Kidney tubule cell (primary cell): Measurements from ENCODE around the gene DDHD1.
"Not testable (repeated sequence)": the region's sequence is repeated elsewhere in the genome, so short reads cannot be mapped to it uniquely, and the experiment has no call there.

Source experiments
- DNase-seq: peaks from one replicate; pipeline ENCODE4 v3.0.0-alpha.2; 2018; ENCODE audit warnings: low spot score

The DDHD1 gene

DNA sequence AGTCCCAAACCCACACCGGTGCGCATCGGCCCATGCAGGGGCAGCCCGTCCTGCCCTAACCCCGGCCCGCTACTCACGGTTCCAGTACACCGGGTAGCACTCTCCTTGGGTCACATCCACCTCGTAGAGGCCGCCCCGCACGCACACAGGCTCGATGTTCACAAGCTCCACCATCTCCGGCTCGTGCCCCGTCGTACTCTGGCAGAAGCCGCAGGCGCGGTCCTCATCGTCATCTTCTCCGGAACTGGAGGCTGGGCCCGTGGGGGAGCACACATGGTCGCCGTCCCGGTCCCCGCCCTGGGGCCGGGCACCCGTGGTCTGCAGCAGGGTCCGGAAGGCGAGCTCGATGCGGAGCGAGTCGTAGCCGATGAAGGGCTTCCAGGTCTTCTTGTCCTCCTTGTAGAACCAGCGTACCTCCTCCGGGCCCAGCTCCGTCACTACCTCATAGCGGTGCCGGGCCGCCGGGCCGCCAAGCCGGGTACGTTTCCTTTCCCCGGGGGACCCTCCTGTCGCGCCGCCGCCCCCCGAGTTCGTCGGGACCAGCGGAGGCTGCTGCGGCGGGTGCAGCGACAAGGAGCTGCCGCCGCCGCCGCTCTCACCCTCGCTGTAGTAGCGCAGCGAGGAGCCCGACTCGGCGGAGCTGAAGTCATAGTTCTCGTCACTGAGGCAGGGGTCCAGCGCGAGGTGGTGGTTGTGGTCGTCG is 788 bp downstream of the DDHD1 start:
- DNase-seq = peak; percentile 44

DNA sequence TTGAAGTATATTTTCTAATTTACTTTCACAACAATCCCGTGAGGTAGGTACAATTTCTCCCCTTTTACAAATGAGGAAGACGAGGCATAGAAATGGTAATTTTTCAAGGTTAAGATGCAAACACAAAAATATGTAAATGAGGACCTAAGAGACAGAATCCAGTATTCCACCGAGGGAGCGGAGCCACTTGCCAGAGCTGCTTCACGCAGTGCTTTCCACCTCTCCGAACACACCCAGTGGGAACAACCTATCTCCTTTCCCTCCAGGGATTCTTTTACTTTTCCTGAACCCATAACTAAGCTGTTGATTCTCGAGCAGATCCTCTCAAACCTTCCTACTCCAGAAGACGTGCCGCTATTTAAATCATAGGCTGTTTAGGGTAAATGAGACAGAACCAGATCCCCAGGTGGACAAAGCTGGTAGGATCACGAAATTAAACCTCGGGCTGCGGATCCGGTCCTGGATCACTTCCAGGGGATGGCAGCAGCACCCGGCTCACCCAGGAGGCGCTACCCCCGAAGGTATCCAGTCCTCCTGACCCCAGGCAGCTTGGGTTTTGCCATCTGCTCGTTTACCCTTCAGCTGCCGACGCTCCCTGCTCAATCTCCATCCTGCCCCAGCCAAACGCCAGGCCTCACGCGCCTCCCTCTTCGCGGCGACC is 1.5 kb downstream of the DDHD1 start:
- peak; percentile 65 for DNase-seq

DNA sequence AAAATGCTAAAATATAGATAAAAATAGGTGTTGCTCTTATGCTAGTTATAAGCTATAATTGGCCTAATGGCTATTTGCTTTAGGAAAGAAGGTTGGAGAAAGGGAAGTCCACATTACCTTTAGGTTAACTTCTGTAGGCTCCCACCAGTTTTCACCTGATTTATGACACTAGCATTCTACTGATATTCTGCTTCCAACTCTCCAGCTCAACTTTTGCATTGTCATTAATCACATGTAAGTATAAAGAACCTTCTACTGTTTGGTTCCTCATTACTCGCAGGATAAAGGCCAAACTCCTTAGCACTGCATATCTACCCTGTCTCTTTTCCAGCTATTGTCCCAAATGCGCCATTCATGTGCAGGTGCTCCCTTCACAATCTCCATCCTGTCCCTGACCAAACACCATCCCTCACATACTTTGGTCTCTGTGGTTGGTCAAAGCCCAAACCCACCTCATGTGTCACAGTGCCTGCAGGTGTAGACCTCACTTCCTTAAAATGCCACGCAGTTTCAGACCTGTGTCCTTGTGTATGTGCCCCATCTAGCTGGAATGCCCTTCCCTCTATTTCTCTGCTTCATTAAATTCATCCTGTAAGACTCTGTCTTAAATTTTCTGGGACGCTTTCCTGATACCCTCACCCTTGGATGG is 3.3 kb downstream of the DDHD1 start:
- peak; percentile 4 for DNase-seq

DNA sequence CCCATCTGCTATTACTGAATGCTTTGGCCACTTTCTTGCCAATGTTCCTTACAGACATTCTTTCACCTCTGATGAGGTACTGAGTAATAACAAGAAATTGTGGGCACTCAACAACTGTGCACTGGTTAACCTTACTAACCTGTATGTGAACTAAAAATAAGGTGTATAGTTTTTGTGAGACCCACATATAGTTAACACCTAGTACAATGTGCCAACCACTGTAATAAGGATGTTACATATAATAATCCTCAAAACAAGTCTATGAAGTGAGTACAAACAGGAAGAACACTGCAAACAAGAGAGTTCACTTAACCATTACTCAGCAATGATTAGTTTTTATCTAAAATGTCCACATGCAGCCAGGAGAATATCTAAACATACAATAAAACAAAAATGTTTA is 4.5 kb downstream of the DDHD1 start:
- peak; percentile 10 for DNase-seq

DNA sequence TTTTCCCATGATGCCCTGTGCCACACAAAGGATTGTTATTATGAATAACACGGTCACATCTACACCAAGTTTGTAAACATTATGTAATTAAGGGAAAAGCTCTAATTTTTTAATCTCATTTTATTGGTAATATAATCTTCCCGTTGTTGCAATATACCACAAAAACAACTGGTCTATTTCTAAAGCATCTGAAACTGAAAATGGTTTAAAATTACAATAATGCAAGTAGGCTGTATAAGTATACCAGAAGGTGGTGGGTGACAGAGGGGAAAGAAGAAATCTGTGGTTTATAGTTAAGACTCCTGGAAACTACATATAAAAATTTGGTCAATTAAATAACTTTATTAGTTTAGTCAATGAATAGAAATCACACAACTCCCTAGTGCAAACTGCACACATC is 5.2 kb downstream of the DDHD1 start:
- DNase-seq = no peak

DNA sequence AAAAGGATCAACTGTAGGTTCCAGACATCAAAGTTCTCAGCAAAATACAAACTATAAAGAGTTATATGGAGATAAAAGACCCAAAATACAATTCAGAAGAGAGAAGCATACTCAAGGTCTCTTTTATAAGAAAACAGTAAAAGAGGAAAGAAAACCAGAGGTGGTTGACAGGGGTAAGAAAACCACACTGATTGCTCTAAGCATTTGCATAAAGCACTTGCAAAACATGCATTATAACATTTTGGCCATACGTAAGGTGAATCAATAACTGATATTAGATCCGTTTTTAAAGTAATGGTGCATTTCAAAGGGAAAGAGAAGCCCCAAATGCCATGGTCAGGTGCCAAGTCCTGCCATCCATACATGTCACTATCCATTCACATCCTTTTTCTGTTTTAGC is 5.9 kb downstream of the DDHD1 start:
- DNase-seq = no peak

DNA sequence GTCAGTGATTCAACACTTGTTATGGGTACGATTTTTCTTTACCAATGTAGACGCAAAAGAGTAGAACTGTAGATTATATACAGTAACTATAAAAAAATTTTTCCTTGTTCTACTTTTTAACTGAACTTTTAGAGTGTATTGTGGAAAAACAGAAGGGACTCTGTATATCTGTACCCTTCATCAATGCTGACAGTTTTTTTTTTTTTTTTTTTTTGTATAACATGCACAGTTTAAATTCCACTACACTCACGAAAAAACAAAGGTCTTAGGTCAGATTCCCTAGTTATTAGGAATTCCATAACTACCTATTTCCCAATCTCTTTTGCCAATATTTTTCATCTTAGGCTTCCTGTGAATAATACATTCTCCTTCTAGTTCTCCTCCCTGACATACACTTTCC is 6.4 kb downstream of the DDHD1 start:
- DNase-seq = no peak

DNA sequence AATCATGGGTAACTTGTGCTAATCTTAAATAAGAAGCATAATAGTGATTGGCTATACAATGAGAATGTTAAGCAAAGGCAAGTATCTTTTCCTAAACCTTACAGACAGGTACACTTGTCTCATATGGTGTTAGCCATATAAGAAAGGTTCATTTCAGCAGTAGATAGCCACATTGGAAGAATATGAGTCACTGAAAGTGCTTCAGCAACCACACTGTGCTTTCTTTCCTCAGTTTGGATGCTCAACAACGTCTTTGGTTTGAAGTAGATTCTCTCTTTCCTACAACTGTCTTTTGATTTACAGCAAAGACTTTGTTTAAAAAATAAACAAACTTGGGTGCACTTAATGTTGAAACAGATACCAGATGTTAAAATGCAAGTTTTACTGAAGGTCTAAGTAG is 8.9 kb downstream of the DDHD1 start:
- DNase-seq = no peak

DNA sequence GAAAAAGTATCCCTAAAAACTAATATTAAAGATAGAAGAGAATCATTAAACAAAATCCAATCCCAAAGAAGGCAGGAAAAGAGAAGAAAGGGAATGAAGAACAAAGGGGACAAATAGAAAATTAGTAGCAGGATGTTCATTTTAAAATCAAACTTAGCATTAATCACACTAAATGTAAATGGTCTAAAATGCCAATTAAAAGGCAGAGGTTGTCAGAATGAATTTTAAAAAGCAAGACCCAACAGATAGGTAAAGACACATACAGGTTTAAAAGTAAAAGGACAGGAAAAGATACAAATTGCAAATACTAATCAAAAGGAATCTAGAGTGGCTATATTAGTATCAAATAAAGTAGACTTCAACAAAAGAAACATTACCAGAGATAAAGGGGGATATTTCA is 12.5 kb downstream of the DDHD1 start:
- DNase-seq = no peak

DNA sequence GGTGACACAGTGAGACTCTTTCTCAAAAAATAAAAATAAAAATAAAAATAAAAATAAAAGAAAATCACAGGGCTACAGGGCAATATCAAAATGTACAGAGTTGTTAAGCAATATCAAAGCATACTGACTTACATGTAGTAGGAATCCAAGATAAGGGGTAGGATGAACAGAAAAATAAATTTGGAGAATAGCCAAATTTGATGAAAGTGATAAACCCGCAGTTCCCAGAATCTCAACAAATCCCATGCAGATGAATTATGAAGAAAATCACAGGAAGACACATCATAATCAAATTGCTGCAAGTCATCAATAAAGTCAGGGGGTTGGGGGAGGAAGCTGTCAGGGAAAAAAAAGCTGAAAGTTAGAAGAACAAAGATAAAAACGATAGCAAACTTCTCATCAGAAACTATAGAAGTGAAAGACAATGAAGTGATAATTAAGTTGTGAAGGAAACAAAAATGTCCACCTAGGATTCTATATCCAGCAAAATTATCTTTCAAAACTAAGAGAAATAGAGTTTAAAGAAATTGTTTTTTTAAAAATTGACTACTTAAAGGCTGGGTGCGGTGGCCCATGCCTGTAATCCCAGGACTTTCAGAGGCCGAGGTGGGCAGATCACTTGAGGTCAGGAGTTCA is 15.4 kb downstream of the DDHD1 start:
- no peak for DNase-seq

DNA sequence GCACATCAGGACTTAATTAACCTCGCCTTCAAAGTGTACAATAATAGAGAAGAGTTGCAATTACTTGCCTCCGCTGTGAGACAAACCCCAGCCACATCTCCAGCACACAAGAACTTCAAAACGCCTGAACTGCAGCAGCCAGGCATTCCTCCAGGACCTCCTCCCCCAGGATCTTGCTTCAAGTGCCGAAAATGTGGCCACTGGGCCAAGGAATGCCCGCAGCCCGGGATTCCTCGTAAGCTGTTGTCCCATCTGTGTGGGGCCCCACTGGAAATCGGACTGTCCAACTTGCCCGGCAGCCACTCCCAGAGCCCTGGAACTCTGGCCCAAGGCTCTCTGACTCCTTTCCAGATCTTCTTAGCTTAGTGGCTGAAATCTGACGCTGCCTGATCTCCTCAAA is 22.6 kb downstream of the DDHD1 start:
- DNase-seq = not testable (repeated sequence)

DNA sequence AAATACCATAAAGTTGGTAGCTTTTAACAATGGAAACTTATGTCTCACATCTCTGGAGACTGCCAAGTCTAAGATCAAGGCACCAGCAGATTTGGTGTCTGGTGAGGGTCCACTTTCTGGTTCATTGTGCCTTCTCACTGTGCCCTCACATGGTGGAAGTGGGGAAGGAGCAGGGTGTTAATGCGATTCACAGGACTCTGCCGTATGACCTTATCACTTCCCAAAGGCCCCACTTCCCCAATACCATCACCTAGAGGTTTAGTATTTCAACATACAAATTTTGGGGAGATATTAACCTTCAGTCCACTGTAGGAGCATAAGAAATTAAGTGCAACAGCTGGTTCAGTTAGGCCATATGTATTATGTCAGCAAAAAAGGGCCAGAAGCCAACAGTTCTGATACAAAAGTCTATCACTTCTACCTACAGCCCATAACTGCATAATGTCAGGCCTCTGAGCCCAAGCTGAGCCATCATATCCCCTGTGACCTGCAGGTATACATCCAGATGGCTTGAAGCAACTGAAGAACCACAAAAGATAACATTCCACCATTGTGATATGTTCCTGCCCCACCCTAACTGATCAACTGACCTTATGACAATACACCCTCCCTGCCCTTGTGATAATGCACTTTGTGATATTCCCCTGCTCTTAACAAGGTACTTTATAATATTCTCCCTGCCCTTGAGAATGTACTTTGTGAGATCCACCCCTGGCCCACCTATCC is 24.7 kb downstream of the DDHD1 start:
- no peak for DNase-seq

DNA sequence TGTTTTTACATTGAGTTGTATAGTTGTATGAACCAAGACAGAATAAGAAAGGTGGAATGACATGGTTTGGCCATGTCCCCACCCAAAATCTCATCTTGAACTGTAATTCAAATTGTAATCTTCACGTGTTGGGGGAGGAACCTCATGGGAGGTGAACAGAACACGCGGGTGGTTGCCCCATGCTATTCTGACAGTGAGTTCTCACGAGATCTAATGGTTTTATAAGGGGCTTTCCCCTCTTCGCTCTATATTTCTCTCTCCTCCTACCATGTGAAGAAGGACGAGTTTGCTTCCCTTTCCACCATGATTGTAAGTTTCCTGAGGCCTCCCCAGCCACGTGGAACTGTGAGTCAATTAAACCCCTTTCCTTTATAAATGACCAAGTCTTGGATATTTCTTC is 25.3 kb downstream of the DDHD1 start:
- no peak for DNase-seq

DNA sequence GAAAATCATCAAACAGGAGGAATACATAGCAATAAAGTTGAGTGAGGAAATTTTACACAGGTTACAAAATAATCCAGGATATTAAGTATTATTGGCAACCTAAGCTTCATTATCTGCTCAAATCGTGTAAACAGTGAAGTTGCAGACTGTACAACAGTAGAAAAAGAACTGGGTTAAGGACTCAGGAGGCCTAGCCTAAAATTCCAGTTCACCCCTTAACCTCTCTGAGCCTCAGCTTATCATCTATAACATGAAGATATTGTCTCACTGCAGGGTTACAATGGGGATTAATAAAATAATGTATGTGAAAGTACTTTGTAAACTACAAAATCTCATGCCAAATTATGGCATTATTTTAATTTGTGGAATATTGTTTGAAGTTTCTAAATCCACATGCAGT is 26.0 kb downstream of the DDHD1 start:
- DNase-seq = no peak

DNA sequence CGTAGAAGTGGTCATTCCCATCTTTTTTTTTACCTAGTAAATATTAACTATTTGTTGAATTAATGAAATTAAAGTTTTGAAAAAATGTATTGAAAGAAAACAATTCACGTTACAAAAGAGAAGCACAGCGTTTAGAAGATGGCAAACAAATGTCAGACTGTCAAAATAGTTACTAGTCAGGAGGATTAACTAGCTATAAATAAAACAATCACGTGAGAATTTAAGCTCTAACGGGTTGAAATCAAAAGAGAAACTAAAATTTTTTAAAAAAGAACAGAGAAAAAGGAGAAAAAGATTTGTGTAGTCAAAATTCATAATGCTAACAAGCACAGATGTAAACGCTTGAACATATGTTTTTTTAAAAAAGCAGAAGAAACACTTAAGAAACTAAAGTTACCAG is 26.4 kb downstream of the DDHD1 start:
- DNase-seq = no peak

DNA sequence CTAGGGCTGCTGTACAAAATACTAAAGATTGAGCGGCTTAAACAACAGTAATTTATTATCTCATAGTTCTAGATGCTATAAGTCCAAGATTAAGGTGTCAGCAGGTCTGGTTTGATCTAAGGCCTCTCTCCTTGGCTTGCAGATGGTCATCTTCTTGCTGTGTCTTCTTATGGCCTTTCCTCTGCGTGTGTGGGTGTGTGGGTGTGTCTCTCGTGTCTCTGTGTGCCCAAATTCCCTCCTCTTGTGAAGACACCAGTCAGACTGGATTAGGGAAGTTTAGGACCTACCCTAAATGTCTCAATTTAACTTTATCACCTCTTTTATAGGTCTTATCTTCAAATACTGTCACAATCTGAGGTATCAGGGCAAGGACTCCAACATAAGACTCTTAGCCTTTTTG is 28.3 kb downstream of the DDHD1 start:
- DNase-seq = no peak

DNA sequence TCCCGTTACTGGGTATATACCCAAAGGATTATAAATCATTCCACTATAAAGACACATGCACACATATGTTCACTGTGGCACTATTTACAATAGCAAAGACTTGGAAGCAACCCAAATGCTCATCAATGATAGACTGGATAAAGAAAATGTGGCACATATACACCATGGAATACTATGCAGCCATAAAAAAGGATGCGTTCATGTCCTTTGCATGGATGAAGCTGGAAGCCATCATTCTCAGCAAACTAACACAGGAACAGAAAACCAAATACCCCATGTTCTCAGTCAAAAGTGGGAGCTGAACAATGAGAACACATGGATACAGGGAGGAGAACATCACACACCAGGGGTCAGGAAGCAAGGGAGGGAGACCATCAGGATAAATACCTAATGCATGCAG is 31.7 kb downstream of the DDHD1 start:
- DNase-seq = not testable (repeated sequence)

DNA sequence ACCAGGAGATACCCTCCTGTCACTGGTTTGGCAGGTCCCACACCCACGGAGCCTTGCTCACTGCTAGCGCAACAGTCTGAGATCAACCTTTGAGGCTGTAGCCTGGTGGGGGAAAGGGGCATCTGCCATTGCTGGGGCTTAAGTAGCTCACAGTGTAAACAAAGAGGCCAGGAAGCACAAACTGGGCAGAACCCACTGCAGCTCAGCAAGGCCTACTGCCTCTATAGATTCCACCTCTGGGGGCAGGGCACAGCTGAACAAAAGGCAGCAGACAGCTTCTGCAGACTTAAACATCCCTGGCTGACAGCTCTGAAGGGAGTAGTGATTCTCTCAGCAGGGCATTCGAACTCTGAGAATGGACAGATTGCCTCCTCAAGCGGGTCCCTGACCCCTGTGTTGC is 35.6 kb downstream of the DDHD1 start:
- DNase-seq = not testable (repeated sequence)

DNA sequence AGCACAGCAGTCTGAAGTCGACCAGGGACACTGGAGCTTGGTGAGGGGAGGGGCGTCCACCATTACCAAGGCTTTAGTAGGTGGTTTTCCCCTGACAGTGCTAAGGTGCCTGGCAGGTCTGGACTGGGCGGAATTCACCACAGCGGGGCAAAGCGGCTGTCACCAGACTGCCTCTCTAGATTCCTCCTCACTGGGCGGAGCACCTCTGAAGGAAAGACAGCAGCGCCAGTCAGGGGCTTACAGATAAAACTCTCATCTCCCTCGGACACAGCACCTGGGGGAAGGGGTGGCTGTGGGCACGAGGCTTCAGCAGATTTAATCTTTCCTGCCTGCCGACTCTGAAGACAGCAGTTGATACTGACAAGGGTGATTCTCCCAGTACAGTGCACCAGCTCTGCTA is 39.1 kb downstream of the DDHD1 start:
- DNase-seq = no peak

DNA sequence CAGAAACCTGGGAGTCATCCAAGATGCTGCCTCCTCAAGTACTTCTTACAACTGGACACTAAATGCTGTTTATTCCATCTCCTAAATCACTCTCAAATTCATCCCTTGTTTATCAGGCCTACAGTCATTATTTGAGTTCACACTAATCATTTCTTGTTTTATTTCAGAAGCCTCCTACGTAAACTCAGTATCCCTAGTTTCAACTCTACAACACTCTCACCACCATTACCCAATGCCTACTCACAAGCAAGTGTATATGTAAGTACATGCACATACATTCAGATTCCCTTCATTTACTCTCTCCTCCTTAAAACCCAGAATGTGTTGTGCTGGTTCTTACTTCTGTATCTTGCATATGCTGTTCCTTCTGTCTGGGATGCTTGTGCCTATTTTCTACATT is 43.0 kb downstream of the DDHD1 start:
- no peak for DNase-seq

DNA sequence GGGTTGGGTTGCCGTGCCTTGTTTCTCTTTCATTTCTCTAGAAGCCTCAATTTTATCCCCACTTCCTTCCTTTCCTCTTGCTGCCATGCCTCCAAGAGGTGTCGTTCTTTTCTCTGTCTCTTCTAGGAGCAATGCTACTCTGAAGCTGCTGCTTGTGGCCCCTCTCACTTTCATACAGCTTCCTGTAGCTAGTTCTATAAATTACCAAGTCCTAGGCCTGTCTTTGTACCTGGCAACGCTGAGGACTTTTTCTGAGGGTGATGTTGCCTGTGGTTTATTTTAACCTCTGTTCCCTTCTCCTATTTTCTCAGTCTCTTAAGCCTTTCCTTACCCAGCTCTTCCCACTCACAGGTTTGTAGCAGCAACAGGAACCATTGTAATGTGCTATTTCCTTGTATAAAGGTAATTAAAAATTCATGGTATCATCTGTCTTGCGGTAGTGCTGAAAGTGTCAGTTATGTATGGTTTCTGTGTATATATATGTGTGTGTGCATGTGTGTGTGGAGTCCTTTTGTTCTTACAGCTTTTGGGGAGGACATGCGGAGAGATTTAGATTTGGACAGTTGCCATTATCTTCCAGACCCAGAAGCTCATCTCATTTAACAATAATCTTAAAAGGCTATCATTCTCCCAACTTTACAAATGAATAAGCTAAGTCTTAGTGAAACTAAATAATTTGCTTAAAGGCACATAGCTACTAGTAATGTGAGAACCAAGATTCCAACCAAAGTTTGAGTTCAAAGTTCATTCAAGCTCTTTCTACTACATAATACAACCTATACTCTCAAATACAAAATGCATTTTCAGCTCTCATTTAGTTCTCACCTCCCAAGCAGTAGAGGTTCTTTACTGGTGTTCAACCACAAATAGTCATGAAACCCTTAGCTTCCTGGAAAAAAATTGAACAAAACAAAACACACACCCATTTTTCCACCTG is 43.8 kb downstream of the DDHD1 start:
- DNase-seq = no peak
